Astrocyte (in vitro differentiated cells and primary cell): ENCODE data around the gene ADAM23.

ENCODE experiments used
- CTCF ChIP-seq: IDR thresholded peaks from 2 replicates; pipeline ENCODE4 v1.5.1; 2011; ENCODE audit warnings: low read depth, mild to moderate bottlenecking, inconsistent platforms, low read length, moderate library complexity; ENCODE audit not compliant: insufficient read depth
- EZH2 ChIP-seq: IDR thresholded peaks from 2 replicates; pipeline ENCODE4 v1.6.1; 2012; ENCODE audit warnings: mild to moderate bottlenecking, low read length, inconsistent platforms; ENCODE audit not compliant: insufficient read depth

GRCh38 chr2:206611736-206612135, 168.4 kb downstream of the ADAM23 start:
- TF ChIP-seq CTCF (no peak), EZH2 (no peak)
